ENCODE results near the gene SS18L1. TPM values are rescaled to one million over a fixed set of nuclear protein-coding genes. Genes with fewer than 3 reads are reported as not detected.

SS18L1 gene
- polyA plus RNA-seq, 1 of the 3 experiments (the other 2 are of a cell fraction), result 10.7 TPM

GRCh38 chr20:62203378-62204030 is 59.9 kb downstream of the SS18L1 start (continued):
- TF ChIP-seq POLR2AphosphoS5 (IDR thresholded peaks at IDR 0.05; ENCODE audit: low read depth, low read length), result no peak
- no peak for TF ChIP-seq NRF1 (IDR thresholded peaks at IDR 0.05; ENCODE audit: low read depth, low read length)
- no peak for TF ChIP-seq MXI1 (IDR thresholded peaks at IDR 0.05; ENCODE audit: low read depth, low read length)
- TF ChIP-seq PBX3 (IDR thresholded peaks at IDR 0.05), result no peak
- TF ChIP-seq CTCF (IDR thresholded peaks at IDR 0.05), result no peak

GRCh38 chr20:62205618-62206387 is 62.2 kb downstream of the SS18L1 start:
- POLR2A ChIA-PET, result no interaction called here
- no peaks in the 10 kb centered on the region for H3K9me2 ChIP-seq
- no peaks in the 10 kb centered on the region for H3K9me3 ChIP-seq
- H3F3A ChIP-seq (replicated peaks; ENCODE audit: insufficient read depth), result no peaks in the 10 kb centered on the region
- 97% methylated on average over 25 of the region's 38 CpGs for WGBS (ENCODE audit: low lambda C conversion rate)
- DNase-seq, result no peak
- CTCF ChIA-PET, result interaction anchor here (0.9 kb wide), 1 partner anchor 41 kb away, joined by 3 read pairs; no protein-coding TSS in a partner anchor
- H3K27ac ChIP-seq (ENCODE audit: low read depth in 2 of 2, low read length in 1 of 2), result no peak overlapping the region
- peaks cover 0 to 7% of the 10 kb centered on the region in 2 experiments; a peak in 2 of 4 replicates for H3K4me1 ChIP-seq (ENCODE audit: control insufficient read depth in 1 of 2, insufficient read depth in 2 of 2, low read depth in 1 of 2, low read length in 1 of 2)
- peaks cover 0 to 17% of the 10 kb centered on the region in 2 experiments for H3K36me3 ChIP-seq (replicated peaks in 1 of 2; ENCODE audit: control insufficient read depth in 1 of 2, insufficient read depth in 2 of 2, low read length in 1 of 2)
- TF ChIP-seq PBX3 (IDR thresholded peaks at IDR 0.05), result no peak
- TF ChIP-seq TAF1 (IDR thresholded peaks at IDR 0.05; ENCODE audit: borderline replicate concordance, low read depth, low read length), result no peak
- TF ChIP-seq GATA2 (CRISPR knock-in tag; IDR thresholded peaks at IDR 0.05), result no peak
- no peak for TF ChIP-seq TEAD4 (IDR thresholded peaks at IDR 0.05; ENCODE audit: borderline replicate concordance, insufficient read depth)
- TF ChIP-seq IRF3 (IDR thresholded peaks at IDR 0.05; ENCODE audit: low read depth, low read length), result no peak
- no peak for TF ChIP-seq ZBTB33 (IDR thresholded peaks at IDR 0.05; ENCODE audit: borderline replicate concordance, low read depth)
- no peak for TF ChIP-seq RFX5 (IDR thresholded peaks at IDR 0.05; ENCODE audit: low read length)
- no peaks in the 10 kb centered on the region for H4K20me1 ChIP-seq (ENCODE audit: insufficient read depth)
- H3K4me3 ChIP-seq (ENCODE audit: low read depth in 2 of 2, low read length in 1 of 2), result no peak overlapping the region
- H2AFZ ChIP-seq (ENCODE audit: low read depth), result no peak overlapping the region
- no peak overlapping the region for H3K4me2 ChIP-seq
- H3K79me2 ChIP-seq (ENCODE audit: insufficient read depth), result no peaks in the 10 kb centered on the region
- no peak overlapping the region for H3K9ac ChIP-seq
- H3K27me3 ChIP-seq (ENCODE audit: insufficient read depth), result no peaks in the 10 kb centered on the region

All from SK-N-SH (cell line).